Measurements from ENCODE around the gene E2F4. TPM values are rescaled to one million over a fixed set of nuclear protein-coding genes. Genes with fewer than 3 reads are reported as not detected.

E2F4 gene
- total RNA-seq, 1 donor from 2014 or later, result 35.3 TPM

GRCh38 chr16:67229906-67230808, 38.2 kb downstream of the E2F4 start:
- H3K36me3 Mint-ChIP-seq, result peaks cover 13% of the 10 kb centered on the region
- H3K9me3 ChIP-seq (ENCODE audit: low read depth), result no peaks in the 10 kb centered on the region
- no peak overlapping the region for H3K4me3 ChIP-seq
- H3K27me3 Mint-ChIP-seq (ENCODE audit: insufficient read depth, low read depth), result peaks cover 13% of the 10 kb centered on the region
- no peaks in the 10 kb centered on the region for H4K20me1 ChIP-seq (ENCODE audit: low read depth)
- H2AFZ ChIP-seq (replicated peaks), result no peak overlapping the region
- no peaks in the 10 kb centered on the region for H3K27me3 ChIP-seq
- peaks cover 2% of the 10 kb centered on the region for H3K9me3 Mint-ChIP-seq
- H3K79me2 ChIP-seq (ENCODE audit: low read depth), result peaks cover 15% of the 10 kb centered on the region
- peaks cover 10% of the 10 kb centered on the region for H3K4me1 ChIP-seq
- H3K27ac Mint-ChIP-seq, result no peak overlapping the region
- H3K27ac ChIP-seq, result no peak overlapping the region
- H3K9ac ChIP-seq, result no peak overlapping the region
- TF ChIP-seq CTCF (IDR thresholded peaks at IDR 0.05) (no peak), EZH2 (IDR thresholded peaks at IDR 0.05) (no peak), EZH2phosphoT487 (IDR thresholded peaks at IDR 0.05) (no peak)
- H3K4me2 ChIP-seq, result no peak overlapping the region
- peaks cover 22% of the 10 kb centered on the region for H3K4me1 Mint-ChIP-seq
- H3F3A ChIP-seq (ENCODE audit: low read depth), result no peaks in the 10 kb centered on the region
- peak overlapping the region; percentile 60 for H3K4me3 Mint-ChIP-seq
- no peak for DNase-seq (ENCODE audit: low spot score)
- H3K36me3 ChIP-seq, result no peaks in the 10 kb centered on the region

GRCh38 chr16:67230809-67231660, 39.1 kb downstream of the E2F4 start:
- no peaks in the 10 kb centered on the region for H3K27me3 ChIP-seq
- no peak overlapping the region for H3K4me3 Mint-ChIP-seq
- H3K9me3 Mint-ChIP-seq, result peaks cover 2% of the 10 kb centered on the region
- H3K9me3 ChIP-seq (ENCODE audit: low read depth), result no peaks in the 10 kb centered on the region
- TF ChIP-seq CTCF (IDR thresholded peaks at IDR 0.05) (no peak), EZH2 (IDR thresholded peaks at IDR 0.05) (no peak), EZH2phosphoT487 (IDR thresholded peaks at IDR 0.05) (no peak)
- H4K20me1 ChIP-seq (ENCODE audit: low read depth), result no peaks in the 10 kb centered on the region
- no peaks in the 10 kb centered on the region for H3K36me3 ChIP-seq
- no peaks in the 10 kb centered on the region for H3F3A ChIP-seq (ENCODE audit: low read depth)
- H3K4me1 Mint-ChIP-seq, result peaks cover 16% of the 10 kb centered on the region
- DNase-seq (ENCODE audit: low spot score), result no peak
- H3K27ac ChIP-seq, result no peak overlapping the region
- no peak overlapping the region for H2AFZ ChIP-seq (replicated peaks)
- peaks cover 10% of the 10 kb centered on the region for H3K27me3 Mint-ChIP-seq (ENCODE audit: insufficient read depth, low read depth)
- H3K4me2 ChIP-seq, result no peak overlapping the region
- peaks cover 13% of the 10 kb centered on the region for H3K36me3 Mint-ChIP-seq
- peaks cover 15% of the 10 kb centered on the region for H3K79me2 ChIP-seq (ENCODE audit: low read depth)
- H3K9ac ChIP-seq, result no peak overlapping the region
- no peak overlapping the region for H3K4me3 ChIP-seq
- H3K4me1 ChIP-seq, result peaks cover 7% of the 10 kb centered on the region
- H3K27ac Mint-ChIP-seq, result no peak overlapping the region

- H3K36me3 Mint-ChIP-seq, result peaks cover 10% of the 10 kb centered on the region
- no peaks in the 10 kb centered on the region for H3K79me2 ChIP-seq (ENCODE audit: low read depth)
- H4K20me1 ChIP-seq (ENCODE audit: low read depth), result no peaks in the 10 kb centered on the region
- H3K4me3 Mint-ChIP-seq, result no peak overlapping the region
- H3K4me1 ChIP-seq, result no peaks in the 10 kb centered on the region
- no peak overlapping the region for H3K27ac Mint-ChIP-seq
- H3K4me2 ChIP-seq, result no peak overlapping the region
- no peaks in the 10 kb centered on the region for H3K9me3 Mint-ChIP-seq
- no peaks in the 10 kb centered on the region for H3K27me3 ChIP-seq
- no peak overlapping the region for H3K4me3 ChIP-seq
- no peaks in the 10 kb centered on the region for H3F3A ChIP-seq (ENCODE audit: low read depth)
- H3K9me3 ChIP-seq (ENCODE audit: low read depth), result no peaks in the 10 kb centered on the region
- no peak overlapping the region for H3K9ac ChIP-seq
- H3K4me1 Mint-ChIP-seq, result peaks cover 4% of the 10 kb centered on the region
- peaks cover 2% of the 10 kb centered on the region for H3K27me3 Mint-ChIP-seq (ENCODE audit: insufficient read depth, low read depth)
- no peaks in the 10 kb centered on the region for H3K36me3 ChIP-seq
- no peak overlapping the region for H2AFZ ChIP-seq (replicated peaks)
- no peak for TF ChIP-seq EZH2phosphoT487 (IDR thresholded peaks at IDR 0.05)
- TF ChIP-seq CTCF (IDR thresholded peaks at IDR 0.05), result no peak
- TF ChIP-seq EZH2 (IDR thresholded peaks at IDR 0.05), result no peak
- no peak overlapping the region for H3K27ac ChIP-seq
- DNase-seq (ENCODE audit: low spot score), result no peak
Observed at GRCh38 chr16:67233596-67233995, 41.6 kb downstream of the E2F4 start.

Data from neural progenitor cell (in vitro differentiated cells).